Large intestine (tissue), 3 donors: ENCODE measurements around the gene MPI. TPM values are rescaled to one million over a fixed set of nuclear protein-coding genes. Genes with fewer than 3 reads are reported as not detected.
"Not testable (repeated sequence)": the region's sequence is repeated elsewhere in the genome, so short reads cannot be mapped to it uniquely, and the experiment has no call there.

Experiments
- DNase-seq, 2 donors: peaks; one replicate each; pipeline versions ENCODE4 v3.0.0 to v3.0.0-alpha.2; 2013
- H3K27ac ChIP-seq: one replicate; pipeline ENCODE4 v1.5.1; 2013; ENCODE audit warnings: low read length
- H3K27me3 ChIP-seq: 2 replicates; pipeline ENCODE4 v1.6.1; 2013; ENCODE audit warnings: low read length; ENCODE audit not compliant: control insufficient read depth, insufficient read depth
- H3K36me3 ChIP-seq: 2 replicates; pipeline ENCODE4 v1.6.1; 2013; ENCODE audit warnings: low read length; ENCODE audit not compliant: control insufficient read depth, insufficient read depth
- H3K4me1 ChIP-seq: one replicate; pipeline ENCODE4 v1.6.1; 2013; ENCODE audit warnings: low read length; ENCODE audit not compliant: control insufficient read depth, insufficient read depth
- H3K4me3 ChIP-seq: one replicate; pipeline ENCODE4 v1.5.1; 2013; ENCODE audit warnings: low read length
- H3K9me3 ChIP-seq: one replicate; pipeline ENCODE4 v1.6.1; 2013; ENCODE audit warnings: mild to moderate bottlenecking, low read depth, low read length, moderate library complexity; ENCODE audit not compliant: control insufficient read depth
- WGBS: methylation state at CpG from one replicate; pipeline ENCODE4 v1.1.5; 2013; ENCODE audit warnings: low lambda C conversion rate; ENCODE audit not compliant: insufficient coverage; 5-methylcytosine and 5-hydroxymethylcytosine counted together
- polyA plus RNA-seq: library from polyadenylated mRNA; unstranded; fragments of 120-200 nt; gene quantifications from one replicate; pipeline ENCODE4 v1.2.1, GENCODE V29; 2013

The MPI gene
- polyA plus RNA-seq, 1 donor, result 51.0 TPM

GRCh38 chr15:74890665-74890960 lies 771 bp downstream of the MPI start:
- peak overlapping the region; percentile 52 for H3K27ac ChIP-seq
- DNase-seq, result no peak

GRCh38 chr15:74891469-74891868 lies 1.6 kb downstream of the MPI start:
- no CpG with 5 or more reads among the region's 3 CpGs for WGBS
- H3K36me3 ChIP-seq, result peaks cover 29% of the 10 kb centered on the region
- no peaks in the 10 kb centered on the region for H3K27me3 ChIP-seq
- H3K4me3 ChIP-seq, result no peak overlapping the region
- peak; percentile 58 to 75 for DNase-seq
- peak overlapping the region; percentile 52 for H3K27ac ChIP-seq
- no peaks in the 10 kb centered on the region for H3K9me3 ChIP-seq
- peaks cover 28% of the 10 kb centered on the region for H3K4me1 ChIP-seq

More at GRCh38 chr15:74890665-74890960, 771 bp downstream of the MPI start:
- peaks cover 28% of the 10 kb centered on the region for H3K4me1 ChIP-seq
- no peaks in the 10 kb centered on the region for H3K9me3 ChIP-seq
- no CpG with 5 or more reads among the region's 1 CpG for WGBS
- H3K27me3 ChIP-seq, result no peaks in the 10 kb centered on the region
- H3K36me3 ChIP-seq, result peaks cover 20% of the 10 kb centered on the region
- H3K4me3 ChIP-seq, result peak overlapping the region; percentile 72

GRCh38 chr15:74892313-74892712 lies 2.5 kb downstream of the MPI start:
- Histone ChIP-seq H3K27ac (peak overlapping the region; percentile 42), H3K27me3 (no peaks in the 10 kb centered on the region), H3K4me1 (peaks cover 28% of the 10 kb centered on the region), H3K4me3 (no peak overlapping the region), H3K36me3 (peaks cover 37% of the 10 kb centered on the region), H3K9me3 (no peaks in the 10 kb centered on the region)
- no CpG with 5 or more reads among the region's 3 CpGs for WGBS
- no peak for DNase-seq

- H3K36me3 ChIP-seq, result peaks cover 44% of the 10 kb centered on the region
Observed at GRCh38 chr15:74892931-74893330, 3.1 kb downstream of the MPI start.

GRCh38 chr15:74893627-74894026 lies 3.8 kb downstream of the MPI start:
- Histone ChIP-seq H3K36me3 (peaks cover 47% of the 10 kb centered on the region), H3K4me1 (peaks cover 28% of the 10 kb centered on the region), H3K4me3 (no peak overlapping the region), H3K27ac (no peak overlapping the region), H3K9me3 (no peaks in the 10 kb centered on the region), H3K27me3 (no peaks in the 10 kb centered on the region)
- DNase-seq, result no peak
- WGBS, result no CpG with 5 or more reads among the region's 3 CpGs

More at GRCh38 chr15:74892931-74893330, 3.1 kb downstream of the MPI start:
- no peak for DNase-seq
- Histone ChIP-seq H3K4me1 (peaks cover 28% of the 10 kb centered on the region), H3K9me3 (no peaks in the 10 kb centered on the region), H3K27ac (no peak overlapping the region), H3K4me3 (no peak overlapping the region), H3K27me3 (no peaks in the 10 kb centered on the region)
- no CpG with 5 or more reads among the region's 2 CpGs for WGBS

GRCh38 chr15:74894383-74894782 lies 4.5 kb downstream of the MPI start:
- DNase-seq, result not testable (repeated sequence)
- H3K36me3 ChIP-seq, result peaks cover 50% of the 10 kb centered on the region

GRCh38 chr15:74895830-74896229 lies 6.0 kb downstream of the MPI start:
- peaks cover 64% of the 10 kb centered on the region for H3K36me3 ChIP-seq
- H3K27ac ChIP-seq, result no peak overlapping the region
- no peak for DNase-seq
- no CpG with 5 or more reads among the region's 6 CpGs for WGBS
- peaks cover 19% of the 10 kb centered on the region for H3K4me1 ChIP-seq
- no peak overlapping the region for H3K4me3 ChIP-seq
- no peaks in the 10 kb centered on the region for H3K9me3 ChIP-seq
- H3K27me3 ChIP-seq, result no peaks in the 10 kb centered on the region

More at GRCh38 chr15:74894383-74894782, 4.5 kb downstream of the MPI start:
- H3K9me3 ChIP-seq, H3K4me3 ChIP-seq, H3K27me3 ChIP-seq, H3K27ac ChIP-seq: not testable (repeated sequence)
- H3K4me1 ChIP-seq, result peaks cover 23% of the 10 kb centered on the region
- WGBS, result no CpG with 5 or more reads among the region's 7 CpGs

GRCh38 chr15:74896316-74896715 lies 6.5 kb downstream of the MPI start:
- H3K4me3 ChIP-seq, result no peak overlapping the region
- no peak for DNase-seq
- H3K27me3 ChIP-seq, result no peaks in the 10 kb centered on the region
- no peak overlapping the region for H3K27ac ChIP-seq
- peaks cover 15% of the 10 kb centered on the region for H3K4me1 ChIP-seq
- peaks cover 69% of the 10 kb centered on the region for H3K36me3 ChIP-seq
- no CpG with 5 or more reads among the region's 3 CpGs for WGBS
- H3K9me3 ChIP-seq, result no peaks in the 10 kb centered on the region

GRCh38 chr15:74897300-74897701 lies 7.5 kb downstream of the MPI start:
- no peaks in the 10 kb centered on the region for H3K27me3 ChIP-seq
- no peak for DNase-seq
- peaks cover 76% of the 10 kb centered on the region for H3K36me3 ChIP-seq
- H3K4me3 ChIP-seq, result no peak overlapping the region
- H3K9me3 ChIP-seq, result no peaks in the 10 kb centered on the region
- H3K27ac ChIP-seq, result no peak overlapping the region
- H3K4me1 ChIP-seq, result peaks cover 7% of the 10 kb centered on the region
- WGBS, result no CpG with 5 or more reads among the region's 6 CpGs

GRCh38 chr15:74901612-74902063 lies 11.8 kb downstream of the MPI start:
- H3K4me1 ChIP-seq, result peaks cover 7% of the 10 kb centered on the region
- WGBS, result no CpG with 5 or more reads among the region's 5 CpGs
- H3K36me3 ChIP-seq, result peaks cover 68% of the 10 kb centered on the region

GRCh38 chr15:74902295-74903075 lies 12.6 kb downstream of the MPI start:
- Histone ChIP-seq H3K4me1 (peaks cover 9% of the 10 kb centered on the region), H3K9me3 (no peaks in the 10 kb centered on the region), H3K27me3 (no peaks in the 10 kb centered on the region), H3K27ac (no peak overlapping the region), H3K4me3 (no peak overlapping the region), H3K36me3 (peaks cover 59% of the 10 kb centered on the region)
- WGBS, result no CpG with 5 or more reads among the region's 4 CpGs
- no peak for DNase-seq

More at GRCh38 chr15:74901612-74902063, 11.8 kb downstream of the MPI start:
- Histone ChIP-seq H3K27me3 (no peaks in the 10 kb centered on the region), H3K9me3 (no peaks in the 10 kb centered on the region), H3K27ac (no peak overlapping the region), H3K4me3 (no peak overlapping the region)
- DNase-seq, result peak; percentile 43 to 69
